GM12872 (cell line): Measurements from ENCODE around the gene GARNL3.

Source experiments
- TF ChIP-seq, protein P1 (sequence below): IDR thresholded peaks from 3 replicates; pipeline ENCODE4 v1.5.1; 2011; ENCODE audit warnings: low read depth, mild to moderate bottlenecking, low read length, moderate library complexity; ENCODE audit not compliant: insufficient read depth

GARNL3 gene

DNA sequence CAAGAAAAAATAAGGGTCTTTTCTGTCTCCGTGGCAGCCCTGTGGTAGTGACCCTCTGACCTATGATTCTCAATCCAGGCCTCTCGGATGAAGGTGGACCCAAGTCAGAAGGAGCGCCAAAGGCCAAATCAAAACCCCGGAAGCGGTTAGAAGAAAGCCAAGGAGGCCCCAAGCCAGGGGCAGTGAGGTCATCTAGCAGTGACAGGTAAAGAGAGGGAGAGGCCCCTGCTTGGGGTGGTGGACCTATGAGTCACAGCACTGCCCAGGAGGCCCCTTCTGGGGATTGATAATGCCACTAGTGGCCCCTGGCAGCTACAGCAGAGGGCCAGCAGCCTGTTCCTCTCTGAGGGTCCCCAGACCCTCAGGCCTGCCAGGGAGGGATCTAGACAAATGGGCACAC is 126.0 kb downstream of the GARNL3 start:
- TF ChIP-seq, protein P1, sequence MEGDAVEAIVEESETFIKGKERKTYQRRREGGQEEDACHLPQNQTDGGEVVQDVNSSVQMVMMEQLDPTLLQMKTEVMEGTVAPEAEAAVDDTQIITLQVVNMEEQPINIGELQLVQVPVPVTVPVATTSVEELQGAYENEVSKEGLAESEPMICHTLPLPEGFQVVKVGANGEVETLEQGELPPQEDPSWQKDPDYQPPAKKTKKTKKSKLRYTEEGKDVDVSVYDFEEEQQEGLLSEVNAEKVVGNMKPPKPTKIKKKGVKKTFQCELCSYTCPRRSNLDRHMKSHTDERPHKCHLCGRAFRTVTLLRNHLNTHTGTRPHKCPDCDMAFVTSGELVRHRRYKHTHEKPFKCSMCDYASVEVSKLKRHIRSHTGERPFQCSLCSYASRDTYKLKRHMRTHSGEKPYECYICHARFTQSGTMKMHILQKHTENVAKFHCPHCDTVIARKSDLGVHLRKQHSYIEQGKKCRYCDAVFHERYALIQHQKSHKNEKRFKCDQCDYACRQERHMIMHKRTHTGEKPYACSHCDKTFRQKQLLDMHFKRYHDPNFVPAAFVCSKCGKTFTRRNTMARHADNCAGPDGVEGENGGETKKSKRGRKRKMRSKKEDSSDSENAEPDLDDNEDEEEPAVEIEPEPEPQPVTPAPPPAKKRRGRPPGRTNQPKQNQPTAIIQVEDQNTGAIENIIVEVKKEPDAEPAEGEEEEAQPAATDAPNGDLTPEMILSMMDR, result no peak

DNA sequence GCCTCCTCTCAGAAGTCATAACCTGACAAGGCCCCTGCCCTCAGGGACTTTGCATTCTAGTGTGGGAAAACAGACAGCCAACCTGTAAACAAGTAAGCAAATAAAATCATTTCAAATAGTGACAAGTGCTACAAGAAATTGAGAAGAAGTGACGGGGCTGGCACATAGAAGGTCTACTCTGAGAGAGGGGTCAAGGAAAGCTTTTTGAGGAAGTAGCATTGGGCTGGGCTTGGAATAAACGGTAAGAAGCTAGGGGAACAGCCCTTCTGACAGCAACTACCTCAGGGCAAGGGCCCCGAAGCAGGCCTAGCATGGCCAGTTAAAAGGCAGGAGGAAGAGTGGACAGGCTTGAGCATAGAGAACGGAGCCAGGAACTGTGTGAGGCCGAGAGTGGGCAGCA is 127.6 kb downstream of the GARNL3 start:
- TF ChIP-seq, protein P1, result no peak

DNA sequence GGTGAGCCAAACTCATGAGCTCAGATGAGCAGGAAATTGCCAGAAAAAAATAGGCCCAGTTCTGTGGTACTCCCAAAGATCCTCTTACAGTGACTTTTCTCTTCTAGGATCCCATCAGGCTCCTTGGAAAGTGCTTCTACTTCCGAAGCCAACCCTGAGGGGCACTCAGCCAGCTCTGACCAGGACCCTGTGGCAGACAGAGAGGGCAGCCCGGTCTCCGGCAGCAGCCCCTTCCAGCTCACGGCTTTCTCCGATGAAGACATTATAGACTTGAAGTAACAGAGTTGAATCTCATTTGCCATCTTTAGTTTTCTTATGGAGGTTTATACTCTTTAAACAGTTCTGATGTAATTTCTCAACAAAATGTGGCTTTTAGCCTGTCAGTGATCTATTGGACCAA is 128.4 kb downstream of the GARNL3 start:
- TF ChIP-seq, protein P1, result no peak

DNA sequence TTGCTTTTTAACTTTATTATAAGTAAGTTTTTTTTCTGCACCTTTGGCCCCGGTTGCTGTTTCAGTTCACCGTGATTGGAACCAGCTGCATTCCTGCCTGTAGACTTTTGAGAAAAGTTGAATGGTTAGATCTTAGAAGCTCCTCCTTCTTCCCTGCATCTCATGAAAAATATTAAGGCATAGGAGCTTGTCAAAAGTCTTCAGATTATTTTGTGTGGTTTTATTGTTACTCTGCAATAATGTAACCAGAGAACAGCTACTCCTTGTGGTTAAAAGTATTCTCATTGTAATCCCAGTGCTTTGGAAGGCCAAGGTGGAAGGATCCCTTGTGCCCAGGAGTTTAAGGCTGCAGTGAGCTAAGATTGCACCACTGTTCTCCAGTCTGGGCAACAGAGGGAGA is 129.1 kb downstream of the GARNL3 start:
- TF ChIP-seq, protein P1, result no peak

DNA sequence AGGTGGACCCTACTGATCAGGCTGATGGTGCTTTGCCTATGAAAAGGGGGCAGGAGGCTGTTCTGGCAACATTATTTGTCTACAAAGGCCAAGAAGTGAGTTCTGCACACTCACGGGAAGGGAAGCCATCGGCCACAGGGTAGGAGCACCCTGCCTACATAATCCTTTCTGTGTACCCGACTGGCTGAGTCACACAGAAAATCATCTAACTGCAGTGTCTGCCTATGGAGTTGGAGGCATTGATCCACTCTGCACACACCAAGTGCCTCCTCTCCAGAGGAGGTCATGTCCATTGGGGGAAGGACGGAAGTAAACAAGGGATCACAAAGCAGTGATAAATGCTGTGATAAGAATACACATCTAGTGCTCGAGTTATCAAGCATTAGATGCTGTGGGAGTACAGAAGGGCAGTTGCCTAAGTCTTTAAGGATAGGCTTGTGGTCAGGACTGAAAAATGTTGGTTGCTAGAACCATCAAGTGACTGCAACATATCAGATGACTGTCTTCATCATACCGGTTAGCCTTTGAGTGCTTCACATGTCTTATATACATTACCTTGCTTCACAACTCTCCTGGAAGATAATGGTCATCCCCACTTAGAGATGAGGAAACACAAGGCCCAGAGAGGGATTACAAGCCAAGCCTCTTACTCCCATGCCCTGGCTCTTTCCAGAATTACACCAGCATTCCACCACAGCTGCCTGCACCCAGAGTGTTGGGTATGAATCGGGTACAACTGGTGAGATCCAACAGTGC is 131.1 kb downstream of the GARNL3 start:
- TF ChIP-seq, protein P1, result no peak

DNA sequence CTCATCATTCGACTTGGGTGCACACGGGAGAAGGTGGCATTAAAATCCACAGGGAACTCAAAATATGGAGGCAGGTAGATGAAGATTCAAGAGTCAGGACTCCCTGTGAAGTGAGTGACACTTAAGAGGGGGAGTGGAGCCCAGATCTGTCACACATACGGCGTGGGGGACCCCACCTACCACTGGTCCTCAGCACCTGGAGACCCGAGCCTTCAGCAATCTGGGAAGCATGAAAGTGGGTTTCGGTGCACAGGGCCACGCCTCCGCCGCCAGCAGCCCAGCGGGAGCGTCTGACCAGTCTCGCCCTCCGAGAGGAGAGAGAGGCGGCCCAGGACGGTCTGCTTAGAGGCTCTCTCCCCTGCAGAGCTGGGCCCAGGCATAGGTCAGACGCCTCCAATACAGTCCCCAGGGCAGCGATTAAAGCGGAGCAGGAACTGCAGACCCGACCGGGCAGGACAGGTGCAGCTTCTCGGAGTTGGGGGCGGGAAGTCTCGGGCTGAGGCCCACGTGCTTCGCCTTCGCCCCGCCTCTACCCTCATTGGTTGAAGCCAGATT is 131.8 kb downstream of the GARNL3 start:
- TF ChIP-seq, protein P1, result no peak

DNA sequence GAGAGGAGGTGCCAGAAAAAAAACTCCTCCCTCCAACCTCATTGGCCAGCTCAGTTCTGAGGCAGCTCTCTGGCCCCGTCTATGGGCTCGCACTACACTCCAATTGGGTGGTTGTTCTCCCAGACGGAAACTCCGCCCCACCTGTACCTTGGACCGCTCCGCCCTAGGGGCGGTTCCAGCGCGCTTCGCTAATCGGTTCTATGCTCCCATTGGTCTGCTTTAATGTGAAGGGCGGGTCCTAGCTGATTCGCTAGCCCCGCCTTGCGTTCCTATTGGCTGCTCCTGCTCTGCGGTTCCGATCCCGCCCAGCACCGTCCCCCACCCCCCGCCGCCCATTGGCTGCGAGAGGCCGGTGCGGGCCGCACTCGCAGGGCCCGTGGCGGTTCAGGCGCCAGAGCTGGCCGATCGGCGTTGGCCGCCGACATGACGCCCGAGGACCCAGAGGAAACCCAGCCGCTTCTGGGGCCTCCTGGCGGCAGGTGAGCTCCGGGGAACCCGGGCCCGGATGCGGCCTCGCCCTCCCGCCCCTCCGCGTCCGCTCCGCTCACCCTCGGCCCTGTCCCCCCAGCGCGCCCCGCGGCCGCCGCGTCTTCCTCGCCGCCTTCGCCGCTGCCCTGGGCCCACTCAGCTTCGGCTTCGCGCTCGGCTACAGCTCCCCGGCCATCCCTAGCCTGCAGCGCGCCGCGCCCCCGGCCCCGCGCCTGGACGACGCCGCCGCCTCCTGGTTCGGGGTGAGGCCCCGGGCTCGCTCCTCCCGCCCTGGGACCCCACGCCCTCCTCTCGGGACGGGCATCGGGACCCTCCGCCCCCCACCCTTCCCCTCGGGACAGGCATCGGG is 132.5 kb downstream of the GARNL3 start, which contains the start of gene SLC2A8:
SLC2A8 (plus strand) TSS at position 362 of the 838 bp plus-strand sequence; CDS start at position 424, 62 bp downstream.
- TF ChIP-seq, protein P1, result no peak
